NB4 (cell line): ENCODE measurements around the gene EIF3D.

Source experiments
- CTCF ChIP-seq: IDR thresholded peaks from one replicate; pipeline ENCODE4 v1.5.1; 2012; ENCODE audit warnings: low read depth, low read length
- POLR2A ChIP-seq: IDR thresholded peaks from 2 replicates; pipeline ENCODE4 v1.6.1; 2011; ENCODE audit warnings: mild to moderate bottlenecking; ENCODE audit not compliant: insufficient read length; ENCODE audit errors: extremely low read depth

GRCh38 chr22:36480941-36481392, 48.0 kb downstream of the EIF3D start:
- TF ChIP-seq CTCF: no peak
- no peak for TF ChIP-seq POLR2A
